CD4-positive, alpha-beta T cell treated with Interleukin-15 for 1 hour (primary cell): Measurements from ENCODE around the gene LRRC51.
"Not testable (repeated sequence)": the region's sequence is repeated elsewhere in the genome, so short reads cannot be mapped to it uniquely, and the experiment has no call there.

Source experiments
- DNase-seq: peaks from one replicate; pipeline ENCODE4 v3.0.0-alpha.2; 2020

Gene LRRC51

GRCh38 chr11:72142543-72142942 is 61.9 kb downstream of the LRRC51 start:
- not testable (repeated sequence) for DNase-seq

GRCh38 chr11:72144807-72145565 is 64.3 kb downstream of the LRRC51 start:
- no peak for DNase-seq
